HG03558 (cell line): Measurements from ENCODE around the gene PTPRN2.

ENCODE experiments used
- ATAC-seq: cut with Tn5 transposase; IDR thresholded peaks from one replicate; pipeline ENCODE4 v1.9.1; 2021; ENCODE audit warnings: moderate number of reproducible peaks; ENCODE audit not compliant: unreplicated experiment; ENCODE audit errors: extremely low read depth

The PTPRN2 gene

DNA sequence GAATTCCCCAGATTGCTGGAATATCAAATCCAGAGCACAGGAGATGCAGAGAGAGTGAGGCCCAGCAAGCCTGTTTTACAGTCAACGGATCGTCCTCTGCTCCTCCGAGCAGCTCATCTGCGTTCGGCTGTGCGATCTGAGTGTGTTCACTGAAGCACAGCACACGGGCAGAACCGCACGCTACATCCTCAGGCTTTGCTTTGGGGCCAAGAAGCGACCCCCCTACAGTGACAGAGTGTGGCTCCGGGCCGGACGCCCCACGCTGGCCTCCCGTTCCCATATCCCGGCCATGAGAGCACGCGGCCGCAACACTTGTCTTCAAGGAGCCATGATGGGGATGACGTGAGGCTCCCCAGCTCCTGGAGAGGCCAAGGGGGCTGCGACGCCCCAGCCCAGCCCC, 819.4 kb downstream of the PTPRN2 start:
- ATAC-seq, result no peak

- no peak for ATAC-seq
Measured at GRCh38 chr7:157767506-157768197, 820.0 kb downstream of the PTPRN2 start.

- ATAC-seq, result no peak
Measured at GRCh38 chr7:157766098-157766497, 821.5 kb downstream of the PTPRN2 start.

DNA sequence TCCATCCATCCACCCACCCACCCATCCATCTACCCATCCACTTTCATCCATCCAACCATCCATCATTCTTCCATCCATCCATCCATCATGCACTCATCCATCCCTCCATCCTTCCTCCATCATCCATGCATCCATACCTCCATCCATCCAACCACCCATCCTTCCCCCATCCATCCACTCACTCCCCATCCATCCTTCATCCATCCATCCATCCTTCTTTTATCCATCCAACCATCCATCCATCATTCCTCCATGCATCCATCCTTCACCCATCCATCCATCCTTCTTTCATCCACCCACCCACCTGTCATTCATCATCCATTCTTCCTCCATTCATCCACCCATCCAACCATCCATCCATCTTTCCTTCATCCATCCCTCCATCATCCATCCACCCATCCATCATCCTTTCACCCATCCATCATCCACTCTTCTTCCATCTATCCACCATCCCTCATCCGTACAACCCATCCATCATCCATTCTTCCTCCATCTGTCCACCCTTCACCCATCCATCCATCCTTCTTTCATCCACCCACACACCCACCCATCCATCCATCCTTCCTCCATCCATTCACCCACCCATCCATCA, 822.6 kb downstream of the PTPRN2 start:
- no peak for ATAC-seq

DNA sequence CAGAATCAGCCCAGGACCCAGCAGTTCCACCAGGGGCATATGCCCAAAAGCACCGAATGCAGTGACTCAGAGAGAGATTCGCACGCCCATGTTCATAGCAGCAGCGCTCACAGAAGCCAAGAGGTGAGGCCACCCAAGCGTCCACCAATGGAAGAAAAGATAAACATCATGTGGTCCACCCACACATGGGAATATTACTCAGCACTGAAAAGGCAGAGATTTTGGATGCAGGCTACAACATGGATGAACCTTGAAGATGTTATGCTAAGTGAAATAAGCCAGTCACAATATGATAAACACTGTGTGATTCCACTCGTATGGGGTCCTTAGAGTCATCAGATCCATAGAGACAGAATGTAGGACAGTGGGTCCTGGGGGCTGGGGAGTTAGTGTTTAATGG, 823.4 kb downstream of the PTPRN2 start:
- no peak for ATAC-seq

- no peak for ATAC-seq
Measured at GRCh38 chr7:157763279-157764000, 824.2 kb downstream of the PTPRN2 start.

DNA sequence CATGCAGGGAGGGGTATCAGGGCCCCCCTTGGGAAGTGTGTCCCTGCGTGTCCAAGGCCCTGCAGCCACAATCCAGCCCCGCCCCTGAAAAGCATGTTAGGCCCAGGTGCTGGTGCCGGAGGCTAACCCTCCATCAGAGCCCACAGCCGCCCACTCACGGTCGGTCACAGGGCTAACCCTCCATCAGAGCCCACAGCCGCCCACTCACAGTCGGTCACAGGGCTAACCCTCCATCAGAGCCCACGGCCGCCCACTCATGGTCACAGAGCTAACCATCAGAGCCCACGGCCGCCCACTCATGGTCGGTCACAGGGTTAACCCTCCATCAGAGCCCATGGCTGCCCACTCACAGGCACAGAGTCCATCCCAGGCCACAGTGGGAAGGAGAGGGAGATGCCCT, 824.8 kb downstream of the PTPRN2 start:
- ATAC-seq, result no peak

- no peak for ATAC-seq
Measured at GRCh38 chr7:157760004-157760730, 827.5 kb downstream of the PTPRN2 start.

GRCh38 chr7:157759246-157759805, 828.3 kb downstream of the PTPRN2 start:
- no peak for ATAC-seq

DNA sequence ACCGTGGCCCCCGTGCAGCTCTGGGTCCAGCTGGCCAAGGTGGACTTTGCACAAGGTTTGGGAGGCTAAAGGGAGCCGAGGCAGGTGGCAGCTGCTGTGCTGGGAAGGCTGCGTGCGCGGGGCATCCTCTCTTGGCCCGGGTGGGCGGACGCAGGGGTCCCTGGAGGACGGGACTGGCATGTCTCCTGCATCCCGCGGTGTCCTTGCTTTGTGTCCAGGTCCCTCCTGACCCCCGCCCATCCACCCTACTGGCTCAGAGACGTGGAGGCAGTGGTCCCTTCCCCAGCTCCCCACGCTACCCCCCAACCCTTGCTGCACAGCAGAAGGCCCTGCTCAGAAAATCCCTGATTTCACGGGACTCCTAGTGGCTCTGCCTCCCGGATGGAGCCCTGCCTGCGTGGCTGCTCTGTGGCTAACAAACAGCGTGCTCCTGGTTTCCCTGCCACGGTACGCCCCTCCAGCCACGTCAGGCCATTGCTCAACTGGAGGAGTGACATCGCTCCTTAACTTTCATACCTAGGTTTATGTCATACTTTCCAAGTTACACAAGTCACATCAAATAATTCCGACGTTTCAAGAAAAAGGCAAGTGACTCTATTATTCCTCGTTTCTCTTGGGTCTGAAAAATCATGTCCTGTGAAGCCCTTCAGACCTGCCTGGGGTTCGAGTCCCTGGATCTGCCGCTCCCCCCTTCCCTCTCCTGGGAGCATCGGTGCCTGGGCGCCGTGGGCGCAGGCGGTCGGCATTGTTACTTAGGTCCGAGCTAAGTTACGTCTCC, 829.0 kb downstream of the PTPRN2 start:
- no peak for ATAC-seq

DNA sequence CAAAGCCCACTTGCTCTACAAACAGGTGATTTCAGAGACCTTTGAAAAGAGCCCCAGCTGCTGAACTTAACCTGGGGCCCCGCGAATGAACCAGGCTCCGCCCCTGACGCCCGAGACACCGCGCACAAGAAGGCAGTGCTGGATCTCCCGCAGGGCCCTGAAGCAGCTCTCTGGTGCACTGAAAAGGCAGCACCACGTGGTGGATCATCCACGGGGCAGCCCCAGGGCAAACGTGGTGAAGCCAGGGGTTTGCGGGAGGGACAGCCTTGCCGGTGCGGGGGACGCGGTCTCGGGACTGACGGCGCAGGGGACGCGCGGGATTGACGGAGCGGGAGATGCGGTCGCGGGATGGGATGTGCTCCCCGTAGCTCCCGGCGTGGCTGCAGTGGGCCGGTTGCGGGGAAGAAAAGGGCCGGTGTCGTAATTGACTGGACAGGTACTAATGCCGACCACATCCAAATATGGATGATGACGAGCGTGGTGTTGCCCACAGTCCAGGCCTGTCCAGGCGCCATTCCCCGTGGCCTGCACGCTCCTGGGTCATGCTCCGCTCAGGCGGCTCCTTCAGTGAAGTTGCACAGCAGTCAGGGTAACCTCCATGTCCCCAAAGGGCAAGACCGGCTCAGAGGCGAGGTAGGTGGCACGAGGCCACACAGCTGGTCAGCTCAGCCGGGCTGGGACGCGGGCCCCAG, 829.7 kb downstream of the PTPRN2 start:
- no peak for ATAC-seq

DNA sequence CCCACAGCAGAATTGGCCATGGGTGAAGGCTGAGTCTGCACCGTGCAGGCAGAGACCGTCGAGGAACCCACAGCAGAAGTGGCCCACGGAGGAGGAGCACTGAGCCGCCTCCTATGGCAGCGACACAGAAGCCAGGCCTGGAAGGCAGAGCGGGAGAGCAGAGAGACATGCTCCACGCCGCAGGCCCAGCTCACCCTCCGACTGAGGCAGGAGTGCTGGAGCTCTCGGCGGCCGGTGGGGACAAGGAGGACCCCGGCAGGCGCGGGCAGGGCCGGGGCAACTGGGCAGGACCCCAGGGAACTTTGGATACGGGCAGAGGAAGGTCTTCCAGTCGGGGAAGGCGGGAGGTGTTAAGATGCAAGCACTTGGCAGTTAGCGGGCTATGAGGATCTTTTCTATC, 830.4 kb downstream of the PTPRN2 start:
- ATAC-seq, result no peak

DNA sequence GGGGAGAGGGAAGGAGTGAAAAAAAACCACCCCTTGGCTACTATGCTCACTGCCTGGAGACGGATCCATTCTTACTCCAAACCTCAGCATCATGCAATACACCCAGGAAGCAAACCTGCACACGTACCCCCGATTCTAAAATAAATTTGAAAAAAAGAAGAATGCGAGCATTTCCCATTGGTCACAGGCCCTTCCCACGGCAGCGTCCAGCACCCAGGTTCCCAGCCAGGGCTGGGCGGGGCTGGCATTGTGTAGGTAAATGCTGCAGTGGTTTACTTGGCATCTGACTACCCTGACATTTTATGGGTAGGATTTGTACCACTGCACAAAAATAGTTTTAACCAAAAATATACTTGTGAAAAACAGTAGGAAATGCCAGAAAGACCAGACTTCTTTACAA, 831.9 kb downstream of the PTPRN2 start:
- no peak for ATAC-seq

DNA sequence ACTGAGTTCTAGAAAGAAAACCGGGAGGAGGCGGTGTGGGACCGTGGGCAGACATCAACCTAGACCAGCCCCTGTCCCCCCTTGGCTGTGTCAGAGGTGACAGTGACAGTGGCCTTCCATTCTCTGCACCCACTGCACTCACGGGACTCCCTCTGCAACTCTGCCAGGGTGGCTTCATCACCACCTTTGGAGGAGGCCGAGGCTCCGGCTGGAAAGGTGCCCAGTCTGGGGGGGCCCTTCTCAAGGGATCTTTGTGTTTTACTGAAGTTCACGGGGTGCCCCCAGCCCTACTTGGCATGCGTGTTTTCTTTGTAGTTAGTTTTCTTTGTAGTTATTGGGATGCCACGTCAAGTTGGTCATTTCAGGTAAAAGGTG, 833.2 kb downstream of the PTPRN2 start:
- ATAC-seq, result no peak

DNA sequence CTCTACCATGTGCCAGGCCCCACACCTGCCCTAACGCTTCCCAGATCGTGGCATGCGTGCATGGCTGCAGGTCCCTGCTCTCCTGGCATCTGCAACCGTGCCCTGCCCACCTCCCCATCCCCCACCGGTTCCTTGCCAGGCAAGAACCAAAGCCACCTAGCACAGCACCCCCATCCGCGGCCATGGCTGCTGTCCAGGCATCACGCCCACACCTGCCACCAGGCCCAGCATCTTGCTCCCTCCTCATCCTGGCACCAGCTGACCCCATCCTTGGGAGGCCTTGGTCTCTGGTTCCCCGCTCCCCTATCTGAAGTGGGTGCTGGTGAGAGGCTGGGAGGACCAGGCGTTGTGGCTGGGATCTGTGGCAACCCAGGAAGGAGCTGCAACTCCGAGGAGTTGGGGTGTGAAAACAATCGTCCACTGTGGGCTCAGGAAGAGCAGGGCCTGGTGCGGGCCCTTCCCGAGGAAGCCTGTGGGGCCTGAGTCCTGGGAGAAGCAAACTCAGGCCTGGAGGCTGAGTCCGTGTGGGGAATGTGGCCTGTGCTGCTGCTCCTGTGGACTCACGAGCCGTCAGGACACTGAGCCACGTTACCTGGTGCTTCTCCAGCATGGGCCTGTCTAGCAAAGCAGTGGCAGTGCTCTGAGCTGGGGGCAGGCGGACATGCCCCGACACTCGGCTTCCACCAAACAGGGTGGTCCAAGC, 833.8 kb downstream of the PTPRN2 start:
- no peak for ATAC-seq

GRCh38 chr7:157752832-157753291, 834.8 kb downstream of the PTPRN2 start:
- ATAC-seq, result no peak

DNA sequence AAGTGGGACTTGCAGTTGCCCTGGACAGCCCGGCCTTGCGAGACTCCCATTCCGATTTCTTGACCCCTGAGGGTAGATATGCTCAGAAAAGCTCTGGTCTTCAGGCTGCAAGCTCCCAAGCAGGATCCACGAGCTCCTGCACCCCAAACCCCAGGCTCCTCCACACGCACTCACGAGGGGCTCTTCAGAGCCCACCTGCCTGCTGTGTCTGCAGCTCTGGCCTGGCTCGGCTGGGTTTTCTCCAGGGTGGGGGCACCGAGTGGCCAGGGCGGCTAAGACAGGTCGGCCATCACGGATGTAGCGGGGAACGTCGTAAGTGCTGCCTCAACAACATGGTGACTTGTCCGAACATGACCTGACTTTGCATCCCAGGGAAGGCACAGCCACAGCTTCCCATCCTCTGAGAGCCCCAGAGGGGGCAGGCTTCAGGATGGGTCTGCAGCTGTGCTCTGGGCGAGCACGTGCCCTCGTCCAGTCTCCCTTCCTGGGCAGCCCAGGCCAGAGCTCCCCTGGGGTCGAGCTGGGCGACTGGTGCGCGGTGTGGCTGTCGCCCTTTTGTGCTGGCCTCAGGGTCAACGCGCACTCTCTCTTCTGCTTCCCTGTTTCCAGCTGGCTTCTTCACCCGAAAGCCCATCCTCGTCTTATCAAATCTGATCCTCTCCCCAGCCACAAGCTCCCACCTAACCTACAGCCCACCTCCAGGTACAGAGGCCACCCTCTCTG, 835.5 kb downstream of the PTPRN2 start:
- ATAC-seq, result no peak

GRCh38 chr7:157751406-157751805, 836.2 kb downstream of the PTPRN2 start:
- no peak for ATAC-seq
